ENCODE data around the gene LIMD2.

DNA sequence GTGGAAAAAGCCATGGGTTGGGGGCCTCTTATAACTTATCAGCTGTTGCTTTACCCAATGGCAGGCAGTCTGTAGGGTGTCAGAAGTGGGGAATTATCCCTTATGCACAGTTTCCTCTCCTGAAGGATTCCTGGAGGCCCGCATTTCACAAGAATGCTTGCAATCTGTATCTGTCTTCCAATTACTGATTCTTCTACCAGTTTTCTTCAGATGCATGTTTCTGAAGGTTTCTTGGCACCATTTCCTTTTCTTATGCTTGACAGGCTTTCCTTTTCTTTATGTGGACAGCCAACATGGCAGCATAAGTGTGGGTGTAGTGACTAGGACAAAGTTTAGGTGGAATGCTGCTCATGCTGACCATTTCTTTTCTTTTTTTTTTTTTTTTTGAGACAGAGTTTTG lies 41.6 kb downstream of the LIMD2 start:
- TF ChIP-seq EZH2phosphoT487 (IDR thresholded peaks at IDR 0.05; ENCODE audit: borderline replicate concordance, low read length) (no peak), EZH2 (IDR thresholded peaks at IDR 0.05; ENCODE audit: low read length, unreplicated experiment) (no peak)
- TF ChIP-seq, protein P1, sequence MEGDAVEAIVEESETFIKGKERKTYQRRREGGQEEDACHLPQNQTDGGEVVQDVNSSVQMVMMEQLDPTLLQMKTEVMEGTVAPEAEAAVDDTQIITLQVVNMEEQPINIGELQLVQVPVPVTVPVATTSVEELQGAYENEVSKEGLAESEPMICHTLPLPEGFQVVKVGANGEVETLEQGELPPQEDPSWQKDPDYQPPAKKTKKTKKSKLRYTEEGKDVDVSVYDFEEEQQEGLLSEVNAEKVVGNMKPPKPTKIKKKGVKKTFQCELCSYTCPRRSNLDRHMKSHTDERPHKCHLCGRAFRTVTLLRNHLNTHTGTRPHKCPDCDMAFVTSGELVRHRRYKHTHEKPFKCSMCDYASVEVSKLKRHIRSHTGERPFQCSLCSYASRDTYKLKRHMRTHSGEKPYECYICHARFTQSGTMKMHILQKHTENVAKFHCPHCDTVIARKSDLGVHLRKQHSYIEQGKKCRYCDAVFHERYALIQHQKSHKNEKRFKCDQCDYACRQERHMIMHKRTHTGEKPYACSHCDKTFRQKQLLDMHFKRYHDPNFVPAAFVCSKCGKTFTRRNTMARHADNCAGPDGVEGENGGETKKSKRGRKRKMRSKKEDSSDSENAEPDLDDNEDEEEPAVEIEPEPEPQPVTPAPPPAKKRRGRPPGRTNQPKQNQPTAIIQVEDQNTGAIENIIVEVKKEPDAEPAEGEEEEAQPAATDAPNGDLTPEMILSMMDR (conservative IDR thresholded peaks at IDR 0.05; ENCODE audit: low read depth, low read length): no peak

Data from PC-3 (cell line).